Measurements from ENCODE around the gene LRIT1.

The LRIT1 gene

DNA sequence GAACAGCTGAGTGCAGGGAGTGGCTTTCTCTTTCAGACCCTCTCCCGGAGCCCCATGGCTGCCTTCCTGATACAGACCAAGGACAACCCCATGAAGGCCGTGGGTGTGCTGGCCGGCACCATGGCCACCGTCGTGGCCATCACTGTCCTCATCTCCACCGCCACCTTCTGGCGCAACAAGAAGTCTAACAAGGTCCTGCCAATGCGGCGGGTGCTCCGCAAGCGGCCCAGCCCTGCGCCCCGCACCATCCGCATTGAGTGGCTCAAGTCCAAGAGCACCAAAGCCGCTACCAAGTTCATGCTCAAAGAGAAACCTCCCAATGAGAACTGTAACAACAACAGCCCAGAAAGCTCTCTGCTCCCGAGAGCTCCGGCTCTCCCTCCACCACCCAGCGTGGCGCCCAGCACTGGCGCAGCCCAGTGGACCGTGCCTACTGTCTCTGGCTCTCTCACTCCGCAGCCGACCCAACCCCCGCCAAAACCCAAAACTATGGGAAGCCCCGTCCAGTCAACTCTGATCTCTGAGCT, 27.2 kb downstream of the LRIT1 start:
- no peak for DNase-seq

DNA sequence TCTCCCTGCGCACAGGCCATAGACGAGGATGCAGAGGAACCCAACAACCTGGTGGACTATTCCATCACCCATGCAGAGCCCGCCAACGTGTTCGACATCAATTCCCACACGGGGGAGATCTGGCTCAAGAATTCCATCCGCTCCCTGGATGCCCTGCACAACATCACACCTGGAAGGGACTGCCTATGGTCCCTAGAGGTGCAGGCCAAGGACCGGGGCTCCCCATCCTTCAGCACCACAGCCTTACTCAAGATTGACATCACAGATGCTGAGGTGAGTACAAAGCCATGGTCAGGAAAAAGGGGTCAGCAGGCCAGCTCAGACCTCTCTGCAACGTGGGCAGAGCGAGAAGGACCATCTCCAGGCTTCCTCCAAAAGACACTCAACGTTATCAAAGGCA, 28.3 kb downstream of the LRIT1 start:
- DNase-seq, result no peak

DNA sequence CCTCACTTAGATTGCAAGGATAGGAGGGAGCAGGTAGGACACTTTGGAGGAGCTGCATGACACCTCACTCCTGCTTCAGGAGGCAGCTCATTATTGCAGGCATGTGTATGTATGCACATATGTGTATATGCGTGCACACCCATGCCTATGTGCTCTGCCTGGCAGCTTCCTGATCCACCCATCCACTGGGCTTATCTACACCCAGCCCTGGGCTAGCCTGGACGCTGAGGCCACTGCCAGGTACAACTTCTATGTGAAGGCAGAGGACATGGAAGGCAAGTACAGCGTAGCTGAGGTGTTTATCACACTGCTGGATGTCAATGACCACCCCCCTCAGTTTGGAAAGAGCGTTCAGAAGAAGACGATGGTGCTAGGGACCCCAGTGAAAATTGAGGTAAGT, 29.3 kb downstream of the LRIT1 start:
- no peak for DNase-seq

DNA sequence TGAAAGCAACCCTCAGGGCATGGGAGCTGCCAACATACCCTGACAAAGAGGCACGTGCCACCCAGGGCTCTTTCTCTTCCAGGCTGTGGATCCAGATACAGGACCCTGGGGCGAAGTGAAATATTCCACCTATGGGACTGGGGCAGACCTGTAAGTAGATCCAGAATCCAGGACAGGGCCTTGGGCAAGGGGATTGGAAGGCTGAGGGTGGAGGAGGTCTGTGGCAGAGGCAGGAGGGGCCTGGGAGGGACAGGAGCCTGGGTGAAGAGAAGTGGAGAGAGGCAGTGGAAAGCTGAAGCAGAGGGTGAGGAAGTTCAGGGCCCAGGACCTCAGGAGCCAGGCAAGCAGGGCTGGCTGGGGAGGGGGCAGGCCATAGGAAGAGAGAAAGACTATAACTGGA, 29.8 kb downstream of the LRIT1 start:
- no peak for DNase-seq

DNA sequence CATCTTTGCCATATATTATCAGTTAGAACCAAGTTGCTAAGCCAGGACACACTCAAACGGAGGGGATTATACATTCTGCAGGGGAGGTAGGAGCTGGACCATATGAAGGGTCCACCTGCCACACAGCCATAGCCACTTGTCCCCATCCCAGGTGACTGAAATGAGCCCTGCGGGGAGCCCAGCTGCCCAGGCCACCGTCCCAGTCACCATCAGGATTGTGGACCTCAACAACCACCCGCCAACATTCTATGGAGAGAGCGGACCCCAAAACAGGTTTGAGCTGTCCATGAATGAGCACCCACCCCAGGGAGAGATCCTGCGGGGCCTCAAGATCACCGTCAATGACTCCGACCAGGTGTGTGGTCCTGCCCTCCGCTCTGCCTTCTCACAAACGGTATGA, 33.3 kb downstream of the LRIT1 start:
- no peak for DNase-seq

DNA sequence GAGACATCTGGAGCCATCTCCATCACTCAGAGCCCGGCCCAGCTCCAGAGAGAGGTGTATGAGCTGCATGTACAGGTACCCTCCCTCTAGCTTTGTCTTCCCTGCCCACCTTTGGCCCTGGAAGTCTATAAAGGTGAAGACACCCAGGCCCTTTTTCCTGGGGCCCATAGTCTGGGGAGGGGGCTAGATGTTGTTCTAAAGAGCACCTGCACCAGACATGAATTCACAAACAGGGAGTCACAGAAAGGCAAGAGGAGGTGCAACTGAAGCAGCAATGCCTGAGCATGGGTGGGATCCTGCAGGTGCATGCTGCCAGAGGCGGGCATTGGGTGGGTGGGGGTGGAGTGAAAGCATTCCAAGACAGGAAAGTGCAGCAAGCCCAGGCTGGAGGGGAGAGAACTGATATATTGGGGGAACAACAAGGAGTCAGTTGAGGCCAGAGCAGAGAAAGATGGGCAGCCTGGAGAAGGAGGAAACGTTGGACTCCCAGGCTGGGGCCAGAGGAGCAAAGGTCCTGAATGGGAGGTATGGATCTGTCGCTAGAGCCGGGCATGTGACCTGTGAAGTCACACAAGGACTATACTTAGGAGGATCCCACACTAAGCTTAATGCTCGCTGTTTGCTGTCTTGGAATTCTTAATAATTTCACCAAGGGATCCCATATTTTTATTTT, 35.4 kb downstream of the LRIT1 start:
- no peak for DNase-seq

DNA sequence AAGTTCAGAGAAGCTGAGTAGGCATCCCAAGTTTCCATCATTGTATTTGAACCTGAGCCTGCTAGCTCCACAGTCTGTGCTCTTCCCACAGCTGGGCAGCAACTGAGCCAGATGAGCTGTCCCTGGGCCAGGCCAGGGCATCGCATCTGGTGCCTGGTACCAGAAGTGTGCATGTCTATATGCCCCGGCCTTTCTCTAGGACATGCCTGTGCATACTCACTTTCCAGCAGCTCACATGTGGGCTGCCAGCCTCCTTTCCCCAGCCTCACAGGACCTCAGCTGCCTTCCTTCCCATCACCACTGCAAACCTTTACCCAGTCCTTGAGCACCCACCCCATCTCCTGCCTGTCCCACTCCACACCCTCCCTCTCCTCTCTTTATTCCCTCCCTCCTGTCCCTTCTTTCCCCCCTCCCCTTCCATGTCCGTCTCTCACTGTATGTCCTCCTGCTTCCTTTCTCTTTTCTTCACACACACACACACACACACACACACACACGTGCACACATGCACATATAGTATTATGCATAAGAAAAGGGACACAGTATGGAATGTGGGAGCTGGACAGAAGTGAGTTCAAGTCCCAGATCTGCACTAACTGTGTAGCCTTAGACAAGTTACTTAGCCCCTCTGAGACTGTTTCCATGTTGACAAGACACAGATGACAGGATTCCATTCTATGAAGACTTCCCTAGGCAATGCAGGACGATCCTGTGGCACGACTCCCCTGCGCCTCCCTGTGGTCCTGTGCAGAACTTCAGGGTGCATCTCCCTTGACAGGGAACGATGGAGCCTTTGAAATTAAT, 36.1 kb downstream of the LRIT1 start:
- DNase-seq, result peak; percentile 47

DNA sequence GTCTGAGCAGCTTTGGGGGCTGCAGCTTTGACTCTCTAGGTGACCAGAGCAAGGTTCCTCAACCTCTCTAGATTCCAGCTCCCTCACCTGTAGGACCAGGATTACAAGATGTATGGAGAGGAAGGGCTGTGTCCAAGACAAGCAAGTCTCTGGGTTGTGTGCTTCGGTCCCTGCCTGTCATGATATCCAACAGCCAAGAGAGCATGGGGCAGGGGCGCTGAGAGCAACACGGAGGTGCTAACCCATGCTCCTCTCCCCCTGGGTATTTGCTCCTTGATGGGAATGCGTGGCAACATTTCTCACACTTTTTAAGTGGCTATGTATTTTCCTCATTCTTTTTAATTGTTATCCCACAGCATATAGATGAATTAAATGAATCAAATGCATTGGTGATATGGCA, 36.7 kb downstream of the LRIT1 start:
- no peak for DNase-seq

DNA sequence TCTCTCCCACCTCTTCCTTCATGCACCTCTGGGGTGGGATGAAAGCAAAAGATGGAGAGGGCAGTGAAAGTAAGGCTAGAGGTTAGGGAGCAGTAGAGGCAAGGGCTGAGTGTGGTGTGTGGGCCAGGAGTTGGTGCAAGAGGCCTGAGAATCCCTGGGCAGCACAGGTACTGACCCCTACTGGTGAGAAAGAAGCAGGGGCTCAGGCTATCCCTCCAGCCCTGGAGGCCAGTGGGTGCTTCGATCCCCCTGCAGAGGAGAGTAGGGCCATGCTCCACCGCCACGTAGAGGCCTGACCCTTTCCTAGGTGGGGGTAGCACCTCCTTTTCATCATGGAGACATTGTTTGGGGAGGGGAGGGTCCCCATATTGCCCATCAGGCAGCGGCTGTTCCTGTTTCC, 37.2 kb downstream of the LRIT1 start:
- DNase-seq, result no peak

DNA sequence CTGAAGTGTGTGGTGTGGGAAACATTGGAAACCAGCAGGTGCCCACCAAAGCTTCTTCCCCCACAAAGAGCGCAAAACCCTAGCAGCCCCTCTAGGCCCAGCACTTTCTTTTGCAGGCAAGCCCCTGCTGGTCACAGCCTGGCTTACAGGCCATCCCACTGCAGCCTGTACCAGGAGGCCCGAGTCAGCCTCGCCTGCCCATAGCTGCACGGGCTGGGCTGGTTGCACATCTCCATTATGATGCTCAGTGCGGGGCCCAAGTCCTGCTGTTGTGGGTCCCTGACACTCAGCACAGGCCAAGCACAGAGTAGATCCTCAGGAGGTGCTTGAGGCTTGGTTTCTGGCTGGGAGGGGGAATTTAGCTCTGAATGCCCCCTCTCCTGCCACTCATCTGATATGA, 39.0 kb downstream of the LRIT1 start:
- DNase-seq, result no peak

DNA sequence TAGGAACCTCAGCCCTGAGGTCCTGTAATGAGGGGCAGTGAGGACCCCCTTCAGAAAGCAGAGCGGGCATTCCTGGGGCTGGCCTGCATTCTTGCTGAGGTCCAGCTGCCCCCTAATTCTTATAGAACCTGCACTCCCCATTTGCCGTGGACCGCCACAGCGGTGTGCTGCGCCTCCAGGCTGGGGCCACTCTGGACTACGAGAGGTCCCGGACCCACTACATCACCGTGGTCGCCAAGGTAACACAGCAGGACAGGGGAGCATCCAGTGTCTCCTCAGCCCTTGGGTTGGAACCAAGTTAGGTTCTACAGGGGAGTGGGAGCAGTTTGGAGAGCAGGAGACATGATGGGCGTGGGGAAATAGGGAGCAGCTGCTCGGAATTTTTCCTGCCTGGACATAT, 39.7 kb downstream of the LRIT1 start:
- no peak for DNase-seq

DNA sequence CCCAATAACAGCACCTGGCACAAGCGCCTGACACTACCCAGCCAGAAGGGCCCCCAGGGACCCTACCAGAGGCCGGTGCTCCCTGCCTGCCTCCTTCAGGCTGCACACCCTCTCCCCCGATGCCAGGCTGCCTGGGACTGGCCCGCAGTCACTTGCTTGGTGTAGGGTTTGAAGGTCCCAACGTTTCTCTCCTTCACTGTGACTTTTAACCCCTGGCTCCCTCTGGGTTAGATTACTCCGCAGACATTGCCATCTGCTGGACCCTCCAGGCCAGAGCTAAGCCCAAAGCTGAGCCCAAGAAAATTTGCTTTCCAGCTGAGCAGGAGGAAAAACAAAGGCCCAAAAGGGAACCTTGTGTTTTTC, 40.1 kb downstream of the LRIT1 start:
- no peak for DNase-seq

DNA sequence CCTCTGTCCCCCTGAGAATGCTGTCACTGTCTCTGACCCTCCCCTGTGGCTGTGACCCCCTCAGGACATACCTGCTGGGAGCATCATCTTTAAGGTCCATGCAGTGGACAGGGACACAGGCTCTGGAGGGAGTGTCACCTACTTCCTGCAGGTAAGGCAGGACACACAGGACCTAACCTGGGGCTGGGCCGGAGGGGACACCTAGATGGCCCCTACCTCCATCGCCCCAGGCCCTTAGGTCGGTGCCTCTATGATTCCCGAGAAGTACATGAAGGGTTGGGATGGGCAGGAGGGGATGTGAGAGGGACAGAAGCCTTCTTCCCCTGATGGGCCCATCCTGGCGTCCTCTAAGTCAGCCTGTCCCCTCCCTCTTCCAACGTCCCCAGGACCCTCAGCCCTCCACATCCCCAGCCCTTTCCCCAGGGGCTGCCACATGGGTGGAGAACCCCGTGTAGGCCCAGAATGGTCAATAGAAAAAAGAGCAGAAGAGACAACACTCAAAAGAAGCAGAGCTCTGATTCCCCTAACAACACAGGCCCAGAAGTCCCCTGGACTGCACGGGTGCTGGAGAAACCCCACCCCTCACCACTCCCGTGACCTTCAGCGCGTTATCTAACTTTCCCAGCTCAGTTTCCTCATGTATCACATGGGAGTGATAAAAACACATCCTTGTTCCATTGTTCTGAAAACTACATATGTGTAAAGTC, 40.7 kb downstream of the LRIT1 start:
- DNase-seq, result no peak

DNA sequence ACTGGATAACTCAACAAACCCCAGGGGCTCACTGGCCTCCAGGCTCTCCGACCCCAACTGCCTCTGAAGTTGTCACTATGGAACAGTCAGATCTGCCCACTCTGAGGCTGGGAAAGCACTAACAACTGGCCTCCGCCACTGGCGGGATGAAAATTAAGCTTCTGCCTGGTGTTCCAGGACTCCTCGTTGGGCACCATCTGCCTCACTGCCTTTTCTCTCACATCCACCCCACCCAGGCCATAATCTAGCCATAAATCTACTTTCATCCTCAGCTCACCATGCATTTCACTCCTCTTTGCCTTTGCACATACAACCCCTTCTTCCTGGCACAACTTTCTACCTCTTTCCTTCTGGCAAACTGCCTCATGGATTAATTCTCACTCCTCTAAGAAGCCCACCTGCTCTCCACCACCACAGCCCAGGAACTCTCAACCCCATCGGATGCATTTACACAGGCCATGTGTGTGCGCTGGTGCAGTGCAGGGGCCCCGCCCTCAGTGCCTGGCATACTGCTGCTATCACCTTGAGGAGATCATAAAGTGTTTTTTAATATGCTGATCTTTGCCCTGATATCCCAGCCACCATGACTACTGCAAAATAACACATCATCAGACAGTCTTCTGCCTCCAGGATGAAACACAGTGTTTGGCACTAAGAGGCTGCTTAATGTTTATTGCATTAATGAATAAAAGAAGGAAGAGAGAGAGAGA, 43.0 kb downstream of the LRIT1 start:
- no peak for DNase-seq

DNA sequence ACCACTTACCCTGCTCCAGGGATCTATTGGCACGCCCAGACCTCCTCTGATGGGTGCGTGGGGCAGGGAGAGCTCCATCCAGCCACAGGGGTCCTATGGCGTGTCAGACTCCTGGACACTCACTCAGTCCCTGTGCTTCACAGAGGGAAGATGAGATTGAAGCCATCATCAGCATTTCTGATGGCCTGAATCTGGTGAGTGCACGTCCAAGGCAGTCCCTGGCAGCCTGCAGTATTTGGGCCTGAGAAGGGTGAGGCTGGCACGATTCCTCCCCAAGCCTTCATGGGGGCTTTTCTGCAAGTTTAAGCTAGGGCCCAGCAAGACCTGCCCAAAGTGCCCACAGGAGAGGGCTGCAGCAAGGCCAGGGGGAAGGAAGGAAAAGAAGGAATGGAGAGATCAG, 43.7 kb downstream of the LRIT1 start:
- no peak for DNase-seq

DNA sequence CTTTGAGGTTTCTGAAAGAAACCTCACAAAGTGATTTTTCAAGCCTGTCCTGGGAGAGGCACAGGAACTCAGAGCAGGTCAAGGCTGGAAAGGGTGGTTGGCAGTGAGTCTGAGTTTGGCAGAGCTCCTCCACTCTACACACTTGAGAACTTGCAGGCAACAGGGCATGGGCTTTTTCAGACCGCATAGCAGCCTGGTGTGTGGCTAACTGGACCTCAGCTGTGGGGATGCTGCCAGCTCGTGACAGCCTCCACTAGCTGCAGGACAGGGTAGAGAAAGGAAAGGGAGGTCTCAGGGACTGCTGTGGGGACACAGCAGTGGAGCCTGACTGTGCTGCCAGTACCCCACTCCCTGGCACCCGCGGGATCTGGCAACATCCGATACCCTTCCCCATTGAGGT, 44.4 kb downstream of the LRIT1 start:
- DNase-seq, result no peak

DNA sequence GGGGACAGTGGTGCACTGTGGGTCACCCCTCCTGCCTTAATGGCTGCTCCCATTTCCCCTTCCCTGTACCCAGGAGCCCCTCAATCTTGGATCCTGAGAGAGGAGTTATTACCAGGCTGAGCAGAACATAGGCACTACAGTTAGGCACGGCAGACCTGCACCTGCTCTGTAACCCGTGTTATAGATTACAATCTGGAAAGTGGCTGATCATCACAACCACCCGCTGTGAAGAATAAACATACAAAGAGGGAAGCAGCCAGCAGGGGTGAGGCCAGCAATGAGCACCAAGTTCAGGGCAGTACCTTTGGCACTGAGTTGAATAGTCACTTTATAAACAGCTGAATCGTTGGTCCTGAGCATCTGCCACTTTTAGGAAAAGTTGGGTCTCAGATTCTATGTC, 45.3 kb downstream of the LRIT1 start:
- DNase-seq, result no peak

DNA sequence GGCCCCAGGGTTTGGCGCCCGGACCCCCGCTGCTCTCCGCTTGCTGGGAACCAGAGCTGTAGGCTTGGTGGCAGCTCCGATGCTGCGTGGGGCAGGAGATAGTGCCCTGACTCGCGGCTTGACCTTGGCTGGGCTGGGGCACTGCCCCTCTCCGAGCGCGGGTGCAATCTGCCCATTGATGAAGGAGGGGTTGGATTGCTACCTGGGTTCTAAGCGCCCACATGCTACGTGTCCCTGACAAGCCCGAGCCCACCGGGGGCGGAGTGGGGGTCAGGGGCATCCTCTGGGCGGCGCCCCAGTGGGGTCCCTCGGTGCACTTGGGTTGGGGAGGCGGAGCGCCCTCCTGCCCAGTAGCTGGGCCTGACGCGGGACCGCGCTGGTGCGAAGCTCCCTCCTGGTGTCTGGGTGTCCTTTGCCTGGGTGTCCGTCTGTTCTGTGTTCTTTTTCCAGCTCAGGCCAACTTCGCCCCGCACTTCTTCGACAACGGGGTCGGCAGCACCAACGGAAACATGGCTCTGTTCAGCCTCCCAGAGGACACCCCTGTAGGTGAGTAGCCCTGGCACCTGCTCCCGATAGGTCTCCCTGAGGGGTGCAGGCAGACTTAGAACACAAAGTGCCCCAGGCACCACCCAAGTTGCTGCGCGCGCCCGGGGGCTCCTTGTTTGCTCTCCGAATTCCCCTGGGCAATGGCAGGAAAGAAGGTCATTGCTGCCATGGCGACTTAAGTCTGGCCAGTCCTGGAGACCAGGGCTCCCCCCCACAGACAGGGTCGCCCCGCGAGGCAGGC, 46.1 kb downstream of the LRIT1 start:
- no peak for DNase-seq

DNA sequence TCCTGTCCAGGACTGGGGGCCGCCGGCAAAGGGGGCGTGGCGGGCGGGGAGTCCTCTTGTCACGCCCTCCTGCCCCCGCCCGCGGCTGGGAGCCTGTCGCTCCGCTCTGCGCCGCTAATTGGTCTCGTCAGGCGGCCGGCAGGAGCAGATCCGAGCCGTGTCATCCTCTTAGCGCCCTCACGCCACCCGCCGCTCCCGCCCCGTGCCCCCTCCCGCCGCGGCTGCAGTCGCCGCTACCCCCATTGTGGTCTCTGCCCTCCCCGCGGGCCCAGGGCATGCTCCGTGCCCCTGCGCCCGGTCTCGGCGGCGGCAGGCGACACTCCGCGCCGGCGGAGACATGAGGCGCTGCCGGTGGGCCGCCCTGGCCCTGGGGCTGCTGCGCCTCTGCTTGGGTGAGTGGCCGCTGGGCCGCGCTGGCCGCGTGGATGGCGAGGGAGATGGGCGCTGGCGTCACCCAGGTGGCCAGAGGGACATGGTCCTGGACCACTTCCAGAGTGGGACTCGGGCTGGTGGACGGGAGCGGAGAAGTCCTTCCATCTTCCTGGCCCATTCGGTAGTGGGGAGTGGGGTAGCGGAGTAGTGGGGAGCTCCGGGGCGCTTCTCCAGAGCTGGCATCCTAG, 46.8 kb downstream of the LRIT1 start, which contains the start of gene CDHR1:
TSS of gene CDHR1 (plus strand) at position 114 of the 620 bp plus-strand sequence. CDS start at position 338, 224 bp downstream.
- DNase-seq, result peak; percentile 17

DNA sequence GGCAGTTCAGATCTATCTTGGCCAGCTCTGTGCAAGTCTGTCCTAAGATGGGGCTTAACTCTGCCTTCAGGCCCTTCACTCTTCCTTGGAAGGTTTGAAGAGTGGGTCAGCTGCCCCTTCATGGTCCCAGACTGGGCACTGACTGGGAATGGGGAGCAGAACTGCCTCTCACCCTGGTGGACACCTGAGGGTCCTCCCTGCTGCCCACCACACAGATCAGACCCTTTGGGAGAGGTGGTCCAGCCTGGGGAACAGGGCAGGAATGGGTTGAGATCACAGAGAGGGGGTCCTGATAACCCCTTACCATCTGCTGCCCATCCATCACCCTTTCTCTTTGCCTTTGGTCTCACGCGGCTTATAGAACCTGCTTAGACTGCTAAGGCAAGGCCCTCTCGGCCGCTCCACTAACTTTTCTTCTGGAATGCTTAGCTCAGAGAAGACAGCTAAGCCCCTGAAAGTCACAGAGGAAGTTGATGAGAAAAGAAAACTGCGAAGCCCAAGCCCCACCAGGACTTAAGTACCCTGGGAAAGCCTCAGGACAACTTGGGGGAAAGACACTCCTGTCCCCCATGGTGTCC, 47.4 kb downstream of the LRIT1 start:
- DNase-seq, result no peak

DNA sequence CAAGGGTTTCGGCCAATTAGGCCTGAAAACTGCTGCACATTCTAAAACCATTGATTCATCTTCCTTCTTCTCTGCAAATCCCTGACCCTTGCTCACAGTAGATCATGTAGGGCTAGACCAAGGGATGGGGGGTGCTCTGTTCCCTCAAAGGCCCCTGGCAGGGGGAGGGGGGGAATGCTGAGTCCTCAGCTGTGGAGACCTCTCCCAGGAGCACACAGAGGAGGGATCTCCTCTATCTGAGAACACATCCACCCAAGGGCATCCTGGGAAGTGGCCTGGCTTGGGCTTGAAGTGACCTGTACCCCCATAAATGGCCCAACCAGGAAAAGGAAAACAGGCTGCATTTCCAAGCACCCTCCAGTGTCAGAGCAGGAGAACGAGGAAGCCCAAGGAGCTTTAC, 48.0 kb downstream of the LRIT1 start:
- no peak for DNase-seq

Data from T-helper 9 cell (primary cell).